Neuronal stem cell (in vitro differentiated cells): Measurements from ENCODE around the gene NIPSNAP2.

Experiments
- DNase-seq: peaks from one replicate; pipeline ENCODE4 v3.0.0-alpha.2; 2013; ENCODE audit warnings: low spot score
- H2AFZ ChIP-seq: one replicate; pipeline ENCODE4 v1.6.1; 2013; ENCODE audit warnings: mild to moderate bottlenecking, low read length, inconsistent platforms
- H2AK5ac ChIP-seq: 2 replicates; pipeline ENCODE4 v1.6.1; 2013; ENCODE audit warnings: low read depth, mild to moderate bottlenecking, inconsistent platforms, low read length, moderate library complexity, mixed read lengths
- H2BK120ac ChIP-seq: 2 replicates; pipeline ENCODE4 v1.6.1; 2013; ENCODE audit warnings: low read depth, mild to moderate bottlenecking, inconsistent platforms, low read length, moderate library complexity, mixed read lengths
- H2BK12ac ChIP-seq: one replicate; pipeline ENCODE4 v1.6.1; 2013; ENCODE audit warnings: low read length, inconsistent platforms
- H2BK15ac ChIP-seq: 2 replicates; pipeline ENCODE4 v1.6.1; 2013; ENCODE audit warnings: mild to moderate bottlenecking, low read length, inconsistent platforms, mixed read lengths
- H2BK5ac ChIP-seq: one replicate; pipeline ENCODE4 v1.6.1; 2013; ENCODE audit warnings: inconsistent platforms, mild to moderate bottlenecking, low read length, moderate library complexity
- H3K14ac ChIP-seq: one replicate; pipeline ENCODE4 v1.6.1; 2013; ENCODE audit warnings: low read length, inconsistent platforms
- H3K18ac ChIP-seq: 2 replicates; pipeline ENCODE4 v1.6.1; 2013; ENCODE audit warnings: low read length, inconsistent platforms
- H3K23ac ChIP-seq: 2 replicates; pipeline ENCODE4 v1.6.1; 2013; ENCODE audit warnings: low read depth, mild to moderate bottlenecking, mixed read lengths, low read length, inconsistent platforms; ENCODE audit not compliant: poor library complexity
- H3K27ac ChIP-seq: replicated peaks from 3 replicates; pipeline ENCODE4 v1.5.1; 2013; ENCODE audit warnings: low read length, inconsistent platforms
- H3K27me3 ChIP-seq, 3 experiments: 2 replicates each; pipeline ENCODE4 v1.6.1; 2013; ENCODE audit warnings: low read length in 3 of 3, mild to moderate bottlenecking in 2 of 3, inconsistent platforms in 1 of 3, low read depth in 1 of 3, mixed read lengths in 1 of 3, moderate library complexity in 1 of 3; ENCODE audit not compliant: control insufficient read depth in 3 of 3, insufficient read depth in 3 of 3
- H3K36me3 ChIP-seq, 2 donors: replicated peaks in 1 of 2; 2 replicates each; pipeline ENCODE4 v1.6.1; 2013; ENCODE audit warnings: low read length in 2 of 2; ENCODE audit not compliant: control insufficient read depth in 2 of 2, insufficient read depth in 2 of 2
- H3K4ac ChIP-seq: 2 replicates; pipeline ENCODE4 v1.6.1; 2013; ENCODE audit warnings: inconsistent platforms, mild to moderate bottlenecking, low read length, moderate library complexity
- H3K4me1 ChIP-seq, 2 donors: 1 replicate in 1 of 2; 2 replicates in 1 of 2; pipeline ENCODE4 v1.6.1; 2013; ENCODE audit warnings: low read length in 2 of 2, low read depth in 1 of 2; ENCODE audit not compliant: control insufficient read depth in 2 of 2, insufficient read depth in 1 of 2
- H3K4me2 ChIP-seq: one replicate; pipeline ENCODE4 v1.6.1; 2013; ENCODE audit warnings: mild to moderate bottlenecking, low read length, inconsistent platforms; ENCODE audit not compliant: insufficient read depth, poor library complexity, severe bottlenecking
- H3K4me3 ChIP-seq, 2 donors: 2 replicates each; pipeline ENCODE4 v1.5.1; 2013; ENCODE audit warnings: low read length in 2 of 2, mild to moderate bottlenecking in 2 of 2, inconsistent platforms in 1 of 2, moderate library complexity in 1 of 2
- H3K79me1 ChIP-seq: one replicate; pipeline ENCODE4 v1.6.1; 2013; ENCODE audit warnings: low read depth, mild to moderate bottlenecking, inconsistent platforms, low read length, moderate library complexity
- H3K9ac ChIP-seq: one replicate; pipeline ENCODE4 v1.6.1; 2013; ENCODE audit warnings: mild to moderate bottlenecking, low read depth, low read length, inconsistent platforms; ENCODE audit not compliant: poor library complexity
- H3K9me3 ChIP-seq, 2 donors: replicated peaks in 1 of 2; 2 replicates each; pipeline versions ENCODE3 to v1.6.1; 2013; ENCODE audit warnings: low read length in 2 of 2, mild to moderate bottlenecking in 2 of 2, inconsistent platforms in 1 of 2, low read depth in 1 of 2, mixed read lengths in 1 of 2, moderate library complexity in 1 of 2; ENCODE audit not compliant: control insufficient read depth in 2 of 2, insufficient read depth in 1 of 2
- H4K8ac ChIP-seq: one replicate; pipeline ENCODE4 v1.6.1; 2013; ENCODE audit warnings: low read depth, mild to moderate bottlenecking, inconsistent platforms, low read length, moderate library complexity
- H4K91ac ChIP-seq: one replicate; pipeline ENCODE4 v1.6.1; 2013; ENCODE audit warnings: low read length, low read depth, mild to moderate bottlenecking, inconsistent platforms; ENCODE audit not compliant: poor library complexity
- WGBS, 2 donors: extraction: QIAGEN DNeasy Blood & Tissue Kit; methylation state at CpG; one replicate each; pipeline ENCODE4 v1.1.7; 2013; ENCODE audit warnings: missing lambda C conversion rate in 2 of 2, mixed read lengths in 1 of 2; ENCODE audit not compliant: insufficient read length in 2 of 2, insufficient replicate concordance in 1 of 2; ENCODE audit errors: extremely low coverage in 2 of 2; 5-methylcytosine and 5-hydroxymethylcytosine counted together

NIPSNAP2 gene

GRCh38 chr7:55975988-55976633, 11.7 kb downstream of the NIPSNAP2 start:
- Histone ChIP-seq H3K4me2 (no peak overlapping the region), H3K4ac (no peak overlapping the region), H3K14ac (no peak overlapping the region), H3K27ac (no peak overlapping the region), H2AK5ac (no peak overlapping the region), H4K8ac (no peak overlapping the region), H4K91ac (no peak overlapping the region), H2BK5ac (no peak overlapping the region), H2AFZ (no peak overlapping the region), H3K23ac (no peak overlapping the region), H2BK120ac (no peak overlapping the region), H3K4me1 (no peaks in the 10 kb centered on the region), H3K36me3 (peaks cover 13 to 51% of the 10 kb centered on the region in 2 donors), H2BK15ac (no peak overlapping the region), H3K9me3 (peaks cover 0 to 4% of the 10 kb centered on the region in 2 donors), H3K4me3 (no peak overlapping the region), H3K79me1 (peaks cover 2% of the 10 kb centered on the region), H3K9ac (no peak overlapping the region), H2BK12ac (no peak overlapping the region), H3K27me3 (no peaks in the 10 kb centered on the region), H3K18ac (no peak overlapping the region)
- no CpG with 5 or more reads among the region's 7 CpGs for WGBS, 2 donors
- no peak for DNase-seq

GRCh38 chr7:55977831-55978230, 13.4 kb downstream of the NIPSNAP2 start:
- no peak overlapping the region for H2AFZ ChIP-seq
- H2BK5ac ChIP-seq = no peak overlapping the region
- peaks cover 15 to 64% of the 10 kb centered on the region in 2 donors for H3K36me3 ChIP-seq
- no peak overlapping the region for H2BK120ac ChIP-seq
- H3K9me3 ChIP-seq = no peaks in the 10 kb centered on the region
- no peak overlapping the region for H2BK12ac ChIP-seq
- H3K27me3 ChIP-seq = no peaks in the 10 kb centered on the region
- no peak overlapping the region for H4K91ac ChIP-seq
- H3K27ac ChIP-seq = no peak overlapping the region
- no peak overlapping the region for H3K14ac ChIP-seq
- no peak overlapping the region for H3K23ac ChIP-seq
- H4K8ac ChIP-seq = no peak overlapping the region
- peaks cover 2% of the 10 kb centered on the region for H3K79me1 ChIP-seq
- no peak overlapping the region for H3K18ac ChIP-seq
- no peaks in the 10 kb centered on the region for H3K4me1 ChIP-seq
- H3K9ac ChIP-seq = no peak overlapping the region
- no peak overlapping the region for H2AK5ac ChIP-seq
- no CpG with 5 or more reads among the region's 4 CpGs for WGBS, 2 donors
- no peak overlapping the region for H2BK15ac ChIP-seq
- H3K4ac ChIP-seq = no peak overlapping the region
- no peak for DNase-seq
- no peak overlapping the region for H3K4me3 ChIP-seq
- H3K4me2 ChIP-seq = no peak overlapping the region

- H2BK15ac ChIP-seq = no peak overlapping the region
- no peak overlapping the region for H3K4me2 ChIP-seq
- H2AFZ ChIP-seq = no peak overlapping the region
- H4K8ac ChIP-seq = no peak overlapping the region
- WGBS, 2 donors = no CpG with 5 or more reads among the region's 3 CpGs
- H2BK5ac ChIP-seq = no peak overlapping the region
- no peaks in the 10 kb centered on the region for H3K9me3 ChIP-seq
- H3K79me1 ChIP-seq = peaks cover 2% of the 10 kb centered on the region
- no peak overlapping the region for H4K91ac ChIP-seq
- no peaks in the 10 kb centered on the region for H3K4me1 ChIP-seq
- H3K14ac ChIP-seq = no peak overlapping the region
- H2BK120ac ChIP-seq = no peak overlapping the region
- H3K18ac ChIP-seq = no peak overlapping the region
- H3K27ac ChIP-seq = no peak overlapping the region
- DNase-seq = no peak
- H2BK12ac ChIP-seq = no peak overlapping the region
- H3K27me3 ChIP-seq = no peaks in the 10 kb centered on the region
- H2AK5ac ChIP-seq = no peak overlapping the region
- no peak overlapping the region for H3K9ac ChIP-seq
- H3K23ac ChIP-seq = no peak overlapping the region
- H3K36me3 ChIP-seq = peaks cover 21 to 84% of the 10 kb centered on the region in 2 donors
- no peak overlapping the region for H3K4ac ChIP-seq
- no peak overlapping the region for H3K4me3 ChIP-seq
Measured at GRCh38 chr7:55980266-55980665, 15.9 kb downstream of the NIPSNAP2 start.

GRCh38 chr7:55983537-55983936, 19.2 kb downstream of the NIPSNAP2 start:
- no peak overlapping the region for H3K18ac ChIP-seq
- peaks cover 16 to 94% of the 10 kb centered on the region in 2 donors for H3K36me3 ChIP-seq
- H3K9me3 ChIP-seq = no peaks in the 10 kb centered on the region
- WGBS, 2 donors = no CpG with 5 or more reads among the region's 3 CpGs
- no peak overlapping the region for H4K91ac ChIP-seq
- H2BK12ac ChIP-seq = no peak overlapping the region
- no peak overlapping the region for H3K9ac ChIP-seq
- H2BK5ac ChIP-seq = no peak overlapping the region
- no peak overlapping the region for H2AK5ac ChIP-seq
- no peak overlapping the region for H2BK120ac ChIP-seq
- H4K8ac ChIP-seq = no peak overlapping the region
- no peak overlapping the region for H3K4ac ChIP-seq
- no peak overlapping the region for H2AFZ ChIP-seq
- no peak overlapping the region for H3K14ac ChIP-seq
- no peak overlapping the region for H3K27ac ChIP-seq
- no peak overlapping the region for H2BK15ac ChIP-seq
- no peak overlapping the region for H3K4me3 ChIP-seq
- no peak overlapping the region for H3K23ac ChIP-seq
- H3K4me1 ChIP-seq = no peaks in the 10 kb centered on the region
- H3K79me1 ChIP-seq = no peaks in the 10 kb centered on the region
- H3K4me2 ChIP-seq = no peak overlapping the region
- DNase-seq = no peak
- no peaks in the 10 kb centered on the region for H3K27me3 ChIP-seq
